Liver (tissue), 3 donors: Measurements from ENCODE around the gene PHYHD1.

Source experiments
- EGR1 ChIP-seq, 2 donors: IDR thresholded peaks; 2 replicates each; pipeline ENCODE4 v1.6.1; 2016 to 2018; ENCODE audit warnings: antibody characterized with exemption in 2 of 2, low read depth in 2 of 2
- GABPA ChIP-seq, 2 donors: IDR thresholded peaks in 1 of 2; conservative IDR thresholded peaks in 1 of 2; 2 replicates each; pipeline ENCODE4 v1.6.1; 2016; ENCODE audit warnings: antibody characterized with exemption in 2 of 2, mild to moderate bottlenecking in 1 of 2, moderate library complexity in 1 of 2
- REST ChIP-seq: IDR thresholded peaks from 2 replicates; pipeline ENCODE4 v1.6.1; 2016; ENCODE audit warnings: antibody characterized with exemption, mild to moderate bottlenecking
- YY1 ChIP-seq: IDR thresholded peaks from 2 replicates; pipeline ENCODE4 v1.6.1; 2016; ENCODE audit warnings: antibody characterized with exemption, mild to moderate bottlenecking
- ZBTB33 ChIP-seq: IDR thresholded peaks from 2 replicates; pipeline ENCODE4 v1.6.1; 2016; ENCODE audit warnings: antibody characterized with exemption
- TF ChIP-seq, protein P1 (sequence below): fragments of 150-350 bp; IDR thresholded peaks from 2 replicates; pipeline ENCODE4 v1.5.1; 2017; ENCODE audit warnings: improper control_type of control experiment, low read depth, low read length; ENCODE audit not compliant: missing input control
- TF ChIP-seq, protein P2 (sequence below): IDR thresholded peaks from 2 replicates; pipeline ENCODE4 v1.6.1; 2016; ENCODE audit warnings: antibody characterized with exemption
- donor health status: healthy.
- donor health status: healthy.

DNA sequence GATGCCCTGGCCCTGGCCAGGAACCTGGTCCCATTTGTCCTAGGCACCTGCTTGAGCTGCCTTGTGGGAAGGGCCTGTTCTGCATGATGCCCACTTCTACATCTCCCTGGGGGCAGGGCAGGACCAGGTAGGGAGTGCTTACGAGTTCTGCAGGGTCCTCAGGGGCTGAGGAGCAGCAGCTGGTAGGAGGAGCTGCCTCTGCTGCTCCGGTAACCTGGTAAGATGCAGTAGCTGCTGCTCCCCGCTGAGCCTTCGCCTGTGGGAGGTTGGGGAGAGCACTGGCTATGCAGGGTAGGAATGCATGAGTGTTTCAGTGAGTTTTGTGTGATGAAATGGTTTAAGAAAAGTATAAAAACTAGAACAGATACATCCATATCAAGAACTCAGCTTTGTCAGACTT lies 25.2 kb upstream of the PHYHD1 start:
- TF ChIP-seq GABPA (IDR thresholded peaks at IDR 0.05 in 1 of 2, conservative IDR thresholded peaks at IDR 0.05 in 1 of 2) (no peak), REST (no peak), EGR1 (IDR thresholded peaks at IDR 0.05; ENCODE audit: low read depth in 2 of 2) (no peak), ZBTB33 (no peak), YY1 (no peak)
- TF ChIP-seq, protein P1, sequence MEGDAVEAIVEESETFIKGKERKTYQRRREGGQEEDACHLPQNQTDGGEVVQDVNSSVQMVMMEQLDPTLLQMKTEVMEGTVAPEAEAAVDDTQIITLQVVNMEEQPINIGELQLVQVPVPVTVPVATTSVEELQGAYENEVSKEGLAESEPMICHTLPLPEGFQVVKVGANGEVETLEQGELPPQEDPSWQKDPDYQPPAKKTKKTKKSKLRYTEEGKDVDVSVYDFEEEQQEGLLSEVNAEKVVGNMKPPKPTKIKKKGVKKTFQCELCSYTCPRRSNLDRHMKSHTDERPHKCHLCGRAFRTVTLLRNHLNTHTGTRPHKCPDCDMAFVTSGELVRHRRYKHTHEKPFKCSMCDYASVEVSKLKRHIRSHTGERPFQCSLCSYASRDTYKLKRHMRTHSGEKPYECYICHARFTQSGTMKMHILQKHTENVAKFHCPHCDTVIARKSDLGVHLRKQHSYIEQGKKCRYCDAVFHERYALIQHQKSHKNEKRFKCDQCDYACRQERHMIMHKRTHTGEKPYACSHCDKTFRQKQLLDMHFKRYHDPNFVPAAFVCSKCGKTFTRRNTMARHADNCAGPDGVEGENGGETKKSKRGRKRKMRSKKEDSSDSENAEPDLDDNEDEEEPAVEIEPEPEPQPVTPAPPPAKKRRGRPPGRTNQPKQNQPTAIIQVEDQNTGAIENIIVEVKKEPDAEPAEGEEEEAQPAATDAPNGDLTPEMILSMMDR = no peak
- TF ChIP-seq, protein P2, sequence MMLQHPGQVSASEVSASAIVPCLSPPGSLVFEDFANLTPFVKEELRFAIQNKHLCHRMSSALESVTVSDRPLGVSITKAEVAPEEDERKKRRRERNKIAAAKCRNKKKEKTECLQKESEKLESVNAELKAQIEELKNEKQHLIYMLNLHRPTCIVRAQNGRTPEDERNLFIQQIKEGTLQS = no peak
